Measurements from ENCODE around the gene UNCX. TPM values are rescaled to one million over a fixed set of nuclear protein-coding genes. Genes with fewer than 3 reads are reported as not detected.

Gene UNCX
- total RNA-seq, 2 experiments from 2014 or later, result not detected

GRCh38 chr7:1228545-1229201 is 4.0 kb upstream of the UNCX start:
- CTCF ChIA-PET, result interaction anchor here (1.2 kb wide), 1 partner anchor 9 kb away, joined by 3 read pairs; no protein-coding TSS in a partner anchor

GRCh38 chr7:1229202-1229947 is 3.3 kb upstream of the UNCX start:
- H3K27me3 Mint-ChIP-seq (ENCODE audit: low read depth), result peaks cover 66% of the 10 kb centered on the region
- ATAC-seq, result no peak
- H3K4me3 Mint-ChIP-seq, result peak overlapping the region; percentile 8
- peaks cover 2% of the 10 kb centered on the region for H3K36me3 Mint-ChIP-seq (ENCODE audit: low read depth)
- H3K9me3 Mint-ChIP-seq (ENCODE audit: insufficient read depth), result no peaks in the 10 kb centered on the region
- no peak for DNase-seq
- peaks cover 4% of the 10 kb centered on the region for H3K4me1 Mint-ChIP-seq (ENCODE audit: low read depth)
- ChIA-PET POLR2A (no interaction called here), CTCF (no interaction called here)
- H3K27ac Mint-ChIP-seq, result no peak overlapping the region

More at GRCh38 chr7:1228545-1229201, 4.0 kb upstream of the UNCX start:
- POLR2A ChIA-PET, result no interaction called here
- Mint-ChIP-seq H3K27me3 (ENCODE audit: low read depth) (peaks cover 62% of the 10 kb centered on the region), H3K9me3 (ENCODE audit: insufficient read depth) (no peaks in the 10 kb centered on the region), H3K27ac (no peak overlapping the region), H3K4me1 (ENCODE audit: low read depth) (no peaks in the 10 kb centered on the region), H3K4me3 (peak overlapping the region; percentile 8), H3K36me3 (ENCODE audit: low read depth) (no peaks in the 10 kb centered on the region)
- DNase-seq (no peak), ATAC-seq (no peak)

DNA sequence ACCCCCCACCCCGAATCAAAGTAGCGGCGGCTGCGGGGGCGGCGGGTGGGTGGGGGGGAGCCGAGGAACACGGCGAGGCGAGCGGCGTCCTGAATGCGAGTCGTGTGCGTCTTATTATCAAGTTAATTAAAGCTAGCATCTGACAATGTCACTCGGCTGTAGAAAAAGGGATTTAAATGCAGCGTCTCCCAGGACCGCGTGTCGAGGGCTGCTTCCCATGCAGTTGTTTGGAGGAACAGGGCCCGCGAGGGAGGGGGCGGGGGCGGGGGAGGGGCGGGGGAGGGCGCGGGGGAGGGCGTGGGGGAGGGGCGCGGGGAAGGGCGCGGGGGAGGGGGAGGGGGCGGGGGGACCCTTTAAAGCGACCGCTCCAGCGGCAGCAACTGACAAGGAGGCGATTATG is 2.7 kb upstream of the UNCX start:
- DNase-seq (no peak), ATAC-seq (no peak)

DNA sequence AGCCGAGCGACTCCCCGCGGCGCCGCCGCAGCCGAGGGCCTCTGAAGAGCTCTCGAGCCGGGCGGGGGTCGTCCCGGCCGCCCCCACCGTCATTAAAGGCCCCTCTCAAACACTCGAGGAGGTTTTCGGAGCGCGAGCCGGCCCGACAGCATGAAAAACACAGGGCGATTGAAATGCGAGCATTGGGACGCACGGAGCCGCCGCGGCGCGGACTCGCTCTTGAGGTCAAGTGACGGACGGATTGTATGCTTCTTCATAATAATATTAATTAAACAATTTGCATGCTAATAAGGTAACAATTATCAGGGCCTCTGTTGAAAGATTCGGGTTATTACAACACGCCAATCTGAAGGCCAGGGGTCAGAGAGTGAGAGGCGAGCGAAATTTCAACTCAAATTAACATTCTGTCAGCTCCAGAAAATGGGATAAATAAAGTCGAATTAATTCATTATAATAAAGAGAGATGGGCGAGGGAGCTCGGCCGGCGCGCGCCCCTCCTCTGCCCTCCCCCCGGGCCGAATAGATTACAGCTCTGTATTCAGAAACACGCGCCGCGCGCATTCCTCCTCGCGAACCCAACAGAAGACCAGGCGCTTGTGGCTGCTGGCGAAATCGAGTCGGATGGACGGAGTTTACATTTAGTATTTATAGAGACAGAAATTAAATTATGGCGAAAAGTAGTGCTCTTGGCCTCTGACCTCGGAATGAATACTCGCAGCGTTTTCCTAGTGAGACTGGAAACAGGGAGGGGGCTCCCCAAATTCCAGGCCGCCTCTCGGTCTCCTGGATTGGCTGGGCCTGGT is 2.1 kb upstream of the UNCX start:
- DNase-seq, result no peak
- no peaks in the 10 kb centered on the region for H3K9me3 Mint-ChIP-seq (ENCODE audit: insufficient read depth)
- H3K4me3 Mint-ChIP-seq, result no peak overlapping the region
- ChIA-PET POLR2A (no interaction called here), CTCF (no interaction called here)
- peaks cover 7% of the 10 kb centered on the region for H3K36me3 Mint-ChIP-seq (ENCODE audit: low read depth)
- peaks cover 68% of the 10 kb centered on the region for H3K27me3 Mint-ChIP-seq (ENCODE audit: low read depth)
- H3K27ac Mint-ChIP-seq, result no peak overlapping the region
- ATAC-seq, result no peak
- H3K4me1 Mint-ChIP-seq (ENCODE audit: low read depth), result peaks cover 11% of the 10 kb centered on the region

More for the DNA sequence above, 2.7 kb upstream of the UNCX start:
- no peak overlapping the region for H3K27ac Mint-ChIP-seq
- POLR2A ChIA-PET, result no interaction called here
- H3K9me3 Mint-ChIP-seq (ENCODE audit: insufficient read depth), result no peaks in the 10 kb centered on the region
- peaks cover 68% of the 10 kb centered on the region for H3K27me3 Mint-ChIP-seq (ENCODE audit: low read depth)
- peaks cover 7% of the 10 kb centered on the region for H3K36me3 Mint-ChIP-seq (ENCODE audit: low read depth)
- no peak overlapping the region for H3K4me3 Mint-ChIP-seq
- peaks cover 10% of the 10 kb centered on the region for H3K4me1 Mint-ChIP-seq (ENCODE audit: low read depth)
- CTCF ChIA-PET, result no interaction called here

DNA sequence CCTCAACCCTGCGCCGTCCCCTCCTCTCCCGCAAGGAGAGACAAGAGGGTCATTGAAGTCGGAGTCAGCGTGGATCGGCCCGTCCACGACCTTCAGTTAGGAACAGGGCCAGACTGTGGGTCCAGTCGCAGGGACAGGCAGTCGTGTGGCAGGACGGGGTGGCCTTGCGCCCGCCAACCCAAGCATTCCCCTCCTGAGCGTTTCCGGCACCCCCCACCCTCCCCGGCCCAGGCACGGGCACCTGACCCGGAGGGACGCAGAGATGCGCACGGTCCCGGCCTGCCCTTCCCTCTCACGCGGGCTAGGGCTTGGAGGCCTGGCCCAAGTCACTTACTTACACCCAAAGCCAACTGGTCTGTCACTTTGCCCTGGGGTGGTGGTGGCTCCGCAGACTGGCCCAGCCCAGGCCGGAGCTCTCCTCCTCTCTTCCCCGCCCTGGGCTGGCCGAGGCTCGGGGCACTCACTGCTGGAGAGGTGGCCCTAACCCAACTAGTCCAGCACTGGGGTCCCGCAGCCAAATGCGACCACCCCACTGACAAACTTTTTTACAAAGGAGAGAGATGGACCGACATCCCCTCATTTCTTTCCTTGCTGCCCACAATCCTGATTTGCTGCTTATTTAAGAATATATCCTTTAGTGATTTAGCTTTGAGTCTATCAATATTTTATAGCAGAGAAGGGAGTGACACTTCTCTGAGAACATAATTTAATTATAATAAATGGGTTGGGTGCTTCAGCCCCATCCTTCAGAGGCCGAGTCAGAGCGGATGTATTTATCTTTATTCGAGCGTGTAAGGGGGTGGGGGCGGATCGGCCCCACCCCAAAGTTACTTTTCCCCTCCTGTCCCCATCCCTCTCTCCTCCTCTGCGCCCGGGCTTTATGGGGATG is 1.2 kb upstream of the UNCX start:
- H3K4me1 Mint-ChIP-seq (ENCODE audit: low read depth), result peaks cover 13% of the 10 kb centered on the region

DNA sequence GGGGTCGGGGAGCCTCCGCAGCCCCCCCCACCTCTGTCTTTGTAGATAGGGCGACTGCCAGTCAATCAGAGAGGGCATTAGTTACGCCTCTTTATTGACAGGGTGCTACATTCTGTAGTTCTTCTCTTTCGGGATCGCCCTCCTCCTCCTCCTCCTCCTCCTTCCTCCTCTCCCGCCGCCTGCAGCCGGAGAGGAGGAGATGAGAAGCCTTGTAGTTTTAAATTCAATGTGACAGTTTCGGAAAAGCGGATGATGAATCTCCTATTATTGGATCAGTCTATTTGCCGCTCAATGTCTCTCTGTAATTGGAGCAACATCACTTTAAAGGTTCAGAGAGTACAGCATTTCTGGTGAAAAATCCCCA is 587 bp upstream of the UNCX start:
- no peak overlapping the region for H3K27ac Mint-ChIP-seq
- peaks cover 57% of the 10 kb centered on the region for H3K27me3 Mint-ChIP-seq (ENCODE audit: low read depth)
- ATAC-seq (no peak), DNase-seq (no peak)
- peaks cover 13% of the 10 kb centered on the region for H3K4me1 Mint-ChIP-seq (ENCODE audit: low read depth)
- peak overlapping the region; percentile 19 for H3K4me3 Mint-ChIP-seq
- CTCF ChIA-PET, result no interaction called here
- POLR2A ChIA-PET, result no interaction called here
- peaks cover 9% of the 10 kb centered on the region for H3K36me3 Mint-ChIP-seq (ENCODE audit: low read depth)
- no peaks in the 10 kb centered on the region for H3K9me3 Mint-ChIP-seq (ENCODE audit: insufficient read depth)

More for the DNA sequence above, 1.2 kb upstream of the UNCX start:
- no peak for ATAC-seq
- POLR2A ChIA-PET, result no interaction called here
- no peak for DNase-seq
- Mint-ChIP-seq H3K27ac (no peak overlapping the region), H3K27me3 (ENCODE audit: low read depth) (peaks cover 62% of the 10 kb centered on the region), H3K36me3 (ENCODE audit: low read depth) (peaks cover 9% of the 10 kb centered on the region), H3K4me3 (peak overlapping the region; percentile 19), H3K9me3 (ENCODE audit: insufficient read depth) (no peaks in the 10 kb centered on the region)
- CTCF ChIA-PET, result no interaction called here

DNA sequence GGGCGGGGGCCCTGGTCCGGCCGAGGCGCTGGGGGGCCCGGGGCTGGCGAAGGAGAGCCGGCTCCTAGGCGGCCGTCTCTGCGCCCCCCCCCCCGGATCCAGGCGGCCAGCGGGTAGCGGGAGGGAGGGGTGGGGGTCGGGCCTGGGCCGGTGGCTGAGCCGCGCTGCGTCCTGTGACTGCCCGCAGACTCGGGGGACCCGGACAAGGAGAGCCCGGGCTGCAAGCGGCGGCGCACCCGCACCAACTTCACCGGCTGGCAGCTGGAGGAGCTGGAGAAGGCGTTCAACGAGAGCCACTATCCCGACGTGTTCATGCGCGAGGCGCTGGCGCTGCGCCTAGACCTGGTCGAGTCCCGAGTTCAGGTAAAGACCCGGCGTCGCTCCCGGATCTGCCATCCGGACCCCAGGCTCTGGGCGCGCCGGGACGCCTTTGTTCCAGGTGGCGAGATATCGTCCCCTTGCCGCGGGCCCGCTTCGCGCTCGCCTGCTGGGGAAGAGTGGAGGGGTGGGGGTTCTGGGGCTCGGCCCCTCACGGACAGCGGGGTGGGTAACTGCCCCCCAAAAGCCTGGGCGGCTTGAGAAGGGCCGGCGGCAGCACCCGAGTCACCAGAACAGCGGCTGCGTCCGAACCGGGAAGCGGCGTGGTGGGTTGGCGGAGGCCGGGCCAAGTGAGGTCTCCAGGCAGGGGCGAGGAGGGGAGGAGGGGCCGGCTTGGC is 819 bp downstream of the UNCX start:
- DNase-seq (no peak), ATAC-seq (no peak)
- Mint-ChIP-seq H3K27ac (no peak overlapping the region), H3K4me1 (ENCODE audit: low read depth) (peaks cover 13% of the 10 kb centered on the region), H3K9me3 (ENCODE audit: insufficient read depth) (no peaks in the 10 kb centered on the region), H3K27me3 (ENCODE audit: low read depth) (peaks cover 54% of the 10 kb centered on the region), H3K4me3 (no peak overlapping the region), H3K36me3 (ENCODE audit: low read depth) (peaks cover 11% of the 10 kb centered on the region)
- CTCF ChIA-PET, result no interaction called here
- POLR2A ChIA-PET, result no interaction called here

- no peaks in the 10 kb centered on the region for H3K9me3 Mint-ChIP-seq (ENCODE audit: insufficient read depth)
- ChIA-PET CTCF (no interaction called here), POLR2A (no interaction called here)
- peak overlapping the region; percentile 56 for H3K4me3 Mint-ChIP-seq
- H3K4me1 Mint-ChIP-seq (ENCODE audit: low read depth), result peaks cover 13% of the 10 kb centered on the region
- H3K27ac Mint-ChIP-seq, result peak overlapping the region; percentile 83
- ATAC-seq (no peak), DNase-seq (no peak)
- H3K36me3 Mint-ChIP-seq (ENCODE audit: low read depth), result peaks cover 15% of the 10 kb centered on the region
- H3K27me3 Mint-ChIP-seq (ENCODE audit: low read depth), result peaks cover 60% of the 10 kb centered on the region
Measured at GRCh38 chr7:1234049-1234880, 1.6 kb downstream of the UNCX start.

DNA sequence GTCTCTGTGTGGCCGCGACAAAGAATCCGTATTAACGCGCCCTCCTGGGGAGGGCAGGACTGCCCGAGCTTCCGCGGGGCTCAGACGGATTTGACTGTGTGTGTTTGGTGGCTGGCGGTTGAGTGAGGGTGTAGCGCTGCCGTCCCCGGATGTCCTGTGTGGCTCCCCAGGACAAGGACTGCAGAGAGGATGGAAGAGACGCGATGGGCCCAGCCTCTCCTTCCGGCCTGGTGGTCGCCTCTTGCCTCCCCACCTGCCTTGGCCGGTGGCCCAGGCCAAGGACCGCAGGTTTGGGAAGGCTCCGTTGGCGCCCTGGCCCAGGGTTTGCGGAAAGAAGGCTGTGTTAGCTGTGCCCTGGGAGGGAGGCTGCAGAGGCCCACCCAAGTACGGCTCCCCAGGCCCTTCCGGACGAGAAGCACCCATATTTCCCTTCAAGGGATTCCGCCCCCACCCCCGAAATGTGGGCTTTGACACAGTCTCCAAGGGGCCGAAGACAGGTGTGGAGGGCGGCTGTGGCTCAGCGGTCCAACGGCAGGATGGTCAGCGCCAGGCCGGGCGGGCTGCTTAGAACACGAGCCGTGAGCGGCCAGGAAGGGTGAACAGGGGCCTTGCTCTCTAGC is 2.3 kb downstream of the UNCX start:
- Mint-ChIP-seq H3K27ac (peak overlapping the region; percentile 83), H3K4me3 (peak overlapping the region; percentile 56), H3K27me3 (ENCODE audit: low read depth) (peaks cover 66% of the 10 kb centered on the region), H3K4me1 (ENCODE audit: low read depth) (peaks cover 13% of the 10 kb centered on the region), H3K36me3 (ENCODE audit: low read depth) (peaks cover 15% of the 10 kb centered on the region), H3K9me3 (ENCODE audit: insufficient read depth) (no peaks in the 10 kb centered on the region)
- DNase-seq (peak; percentile 53), ATAC-seq (peak; percentile 42)
- ChIA-PET CTCF (no interaction called here), POLR2A (no interaction called here)

GRCh38 chr7:1235501-1236131 is 2.9 kb downstream of the UNCX start:
- peaks cover 13% of the 10 kb centered on the region for H3K4me1 Mint-ChIP-seq (ENCODE audit: low read depth)
- no peaks in the 10 kb centered on the region for H3K9me3 Mint-ChIP-seq (ENCODE audit: insufficient read depth)
- peaks cover 69% of the 10 kb centered on the region for H3K27me3 Mint-ChIP-seq (ENCODE audit: low read depth)
- no peak for DNase-seq
- ChIA-PET CTCF (no interaction called here), POLR2A (no interaction called here)
- H3K27ac Mint-ChIP-seq, result peak overlapping the region; percentile 80
- peak overlapping the region; percentile 62 for H3K4me3 Mint-ChIP-seq
- ATAC-seq, result no peak
- H3K36me3 Mint-ChIP-seq (ENCODE audit: low read depth), result peaks cover 16% of the 10 kb centered on the region

All from activated CD8-positive, alpha-beta T cell treated with anti-CD3 and anti-CD28 coated beads, Interleukin-2, amount 10 ng/mL, durations not matched to agents 7 days and 5 days (primary cell).